A673 (cell line): ENCODE results near the gene MCF2L2. TPM values are rescaled to one million over a fixed set of nuclear protein-coding genes. Genes with fewer than 3 reads are reported as not detected.

Experiments used
- BruUV-seq: library from RNA; stranded (reverse); fragments of 400-500 nt; replicated peaks from 2 replicates; lab custom pipeline; 2021; lab: Mats Ljungman, UMichigan
- CTCF ChIA-PET: fragments of 300-600 bp; sonication (Branson Sonifier 250); formaldehyde crosslinking; loops from one replicate; lab custom pipeline; 2022; ENCODE audit warnings: antibody characterized with exemption; lab: Charles Lee
- POLR2A ChIA-PET: fragments of 300-600 bp; sonication (Branson Sonifier 250); formaldehyde crosslinking; loops from one replicate; lab custom pipeline; 2022; ENCODE audit warnings: antibody characterized with exemption; ENCODE audit not compliant: low non-redundant PET; lab: Charles Lee
- DNase-seq: peaks from one replicate; pipeline ENCODE4 v3.0.0-alpha.2; 2015; ENCODE audit warnings: low spot score
- H3K27ac ChIP-seq: fragments of 200-600 bp; sonication (generic); 2 replicates; pipeline ENCODE4 v1.5.1; 2016; ENCODE audit warnings: mixed run types, low read depth, mild to moderate bottlenecking, mixed read lengths, antibody characterized with exemption, low read length; ENCODE audit not compliant: poor library complexity, severe bottlenecking
- H3K27me3 ChIP-seq: fragments of 200-600 bp; sonication (generic); replicated peaks from 2 replicates; pipeline ENCODE4 v1.6.1; 2017; ENCODE audit warnings: mixed run types, low read depth, mild to moderate bottlenecking, mixed read lengths, antibody characterized with exemption, low read length; ENCODE audit not compliant: insufficient read depth, poor library complexity
- H3K36me3 ChIP-seq: fragments of 200-600 bp; sonication (generic); 2 replicates; pipeline ENCODE4 v1.6.1; 2016; ENCODE audit warnings: mixed run types, mild to moderate bottlenecking, mixed read lengths, antibody characterized with exemption, low read length; ENCODE audit not compliant: insufficient read depth, poor library complexity, severe bottlenecking
- H3K4me1 ChIP-seq: fragments of 200-600 bp; sonication (generic); 2 replicates; pipeline ENCODE4 v1.6.1; 2017; ENCODE audit warnings: mixed run types, mild to moderate bottlenecking, mixed read lengths, antibody characterized with exemption, low read length; ENCODE audit not compliant: insufficient read depth, poor library complexity, severe bottlenecking
- H3K4me3 ChIP-seq: fragments of 200-600 bp; sonication (generic); 2 replicates; pipeline ENCODE4 v1.5.1; 2016; ENCODE audit warnings: low read depth, mixed run types, mild to moderate bottlenecking, mixed read lengths, low read length; ENCODE audit not compliant: poor library complexity, severe bottlenecking
- H3K9me3 ChIP-seq: fragments of 200-600 bp; sonication (generic); 2 replicates; pipeline ENCODE4 v1.6.1; 2016; ENCODE audit warnings: mixed run types, low read depth, mild to moderate bottlenecking, mixed read lengths, antibody characterized with exemption, low read length; ENCODE audit not compliant: poor library complexity, severe bottlenecking
- CTCF ChIP-seq: fragments of 300-800, 200-600 bp; sonication (generic); conservative IDR thresholded peaks from 2 replicates; pipeline ENCODE4 v1.5.1; 2017; ENCODE audit warnings: low read depth, mild to moderate bottlenecking, antibody characterized with exemption, low read length, moderate library complexity, mixed read lengths
- EZH2 ChIP-seq: fragments of 200-600 bp; sonication (generic); IDR thresholded peaks from 2 replicates; pipeline ENCODE4 v1.6.1; 2017; ENCODE audit warnings: borderline replicate concordance, low read depth, mild to moderate bottlenecking, mixed read lengths, antibody characterized with exemption, low read length; ENCODE audit not compliant: poor library complexity, severe bottlenecking
- intact Hi-C: fragments of 100-400 bp; cut with micrococcal nuclease; formaldehyde crosslinking; loops from one replicate; pipeline ENCODE4 v1.10.0; 2022; ENCODE audit not compliant: unreplicated experiment
- total RNA-seq: library from RNA; stranded (reverse); gene quantifications from 2 replicates; pipeline ENCODE4 v1.2.3, GENCODE V29; 2021

Gene MCF2L2
- total RNA-seq, 1 experiment from 2014 or later: not detected

- H3K9me3 ChIP-seq: no peaks in the 10 kb centered on the region
- no peaks in the 10 kb centered on the region for H3K27me3 ChIP-seq
- TF ChIP-seq CTCF (no peak), EZH2 (no peak)
- intact Hi-C loops: no loop called here
- H3K4me1 ChIP-seq: no peaks in the 10 kb centered on the region
- H3K36me3 ChIP-seq: no peaks in the 10 kb centered on the region
- no peak for DNase-seq
- no TSS peak for BruUV-seq
- no peak overlapping the region for H3K27ac ChIP-seq
- H3K4me3 ChIP-seq: no peak overlapping the region
- CTCF ChIA-PET: no interaction called here
- POLR2A ChIA-PET: no interaction called here
Measured at GRCh38 chr3:183370391-183370790, 58.0 kb downstream of the MCF2L2 start.

- Histone ChIP-seq H3K4me1 (no peaks in the 10 kb centered on the region), H3K36me3 (no peaks in the 10 kb centered on the region), H3K9me3 (no peaks in the 10 kb centered on the region), H3K27ac (no peak overlapping the region), H3K4me3 (no peak overlapping the region), H3K27me3 (no peaks in the 10 kb centered on the region)
- intact Hi-C loops: no loop called here
- TF ChIP-seq EZH2 (no peak), CTCF (no peak)
- ChIA-PET CTCF (no interaction called here), POLR2A (no interaction called here)
- DNase-seq: no peak
- BruUV-seq: no TSS peak
Measured at GRCh38 chr3:183369627-183370026, 58.8 kb downstream of the MCF2L2 start.

- H3K36me3 ChIP-seq: no peaks in the 10 kb centered on the region
- H3K4me3 ChIP-seq: no peak overlapping the region
- BruUV-seq: no TSS peak
- intact Hi-C loops: no loop called here
- H3K27ac ChIP-seq: no peak overlapping the region
- H3K4me1 ChIP-seq: no peaks in the 10 kb centered on the region
- POLR2A ChIA-PET: no interaction called here
- no peak for TF ChIP-seq CTCF
- no peak for TF ChIP-seq EZH2
- no peaks in the 10 kb centered on the region for H3K9me3 ChIP-seq
- CTCF ChIA-PET: no interaction called here
- no peak for DNase-seq
- H3K27me3 ChIP-seq: no peaks in the 10 kb centered on the region
Measured at GRCh38 chr3:183369117-183369516, 59.3 kb downstream of the MCF2L2 start.
